ENCODE measurements around the gene GARIN6. TPM values are rescaled to one million over a fixed set of nuclear protein-coding genes. Genes with fewer than 3 reads are reported as not detected.

GARIN6 gene
- total RNA-seq, 4 donors from 2014 or later, result not detected

DNA sequence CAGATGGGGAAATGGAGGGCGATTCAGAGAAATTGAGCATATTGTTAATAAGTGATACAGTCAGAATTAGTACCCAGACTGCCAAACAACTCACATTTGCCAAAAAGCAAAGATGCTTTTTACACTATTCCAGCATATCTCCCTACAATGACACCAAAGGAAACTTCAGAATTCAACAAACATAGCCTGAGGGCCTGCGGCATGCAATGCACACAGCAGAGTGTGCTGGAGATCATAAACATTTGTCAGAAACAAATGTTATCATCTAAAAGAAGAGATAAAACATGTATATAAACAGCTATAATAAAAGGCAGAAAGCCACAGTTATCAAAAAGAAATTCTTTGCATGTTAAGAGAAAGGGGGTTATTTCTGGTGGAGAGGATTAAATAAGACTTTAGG lies 20.1 kb upstream of the GARIN6 start:
- H3K4me1 ChIP-seq, result no peaks in the 10 kb centered on the region
- no peak overlapping the region for H3K4me3 ChIP-seq
- peaks cover 0 to 15% (median 0%) of the 10 kb centered on the region in 3 donors for H3K9me3 ChIP-seq
- no peaks in the 10 kb centered on the region for H3K36me3 ChIP-seq
- H3K27me3 ChIP-seq, result no peaks in the 10 kb centered on the region
- no peak overlapping the region for H3K27ac ChIP-seq
- no peak for ATAC-seq
- WGBS, 2 donors (ENCODE audit: low coverage in 1 of 2), result 59 to 88% methylated on average over 2 of the region's 2 CpGs
- TF ChIP-seq POLR2A (IDR thresholded peaks at IDR 0.05) (no peak), EP300 (IDR thresholded peaks at IDR 0.05) (no peak), POLR2AphosphoS5 (IDR thresholded peaks at IDR 0.05) (no peak)
- TF ChIP-seq, protein P1, sequence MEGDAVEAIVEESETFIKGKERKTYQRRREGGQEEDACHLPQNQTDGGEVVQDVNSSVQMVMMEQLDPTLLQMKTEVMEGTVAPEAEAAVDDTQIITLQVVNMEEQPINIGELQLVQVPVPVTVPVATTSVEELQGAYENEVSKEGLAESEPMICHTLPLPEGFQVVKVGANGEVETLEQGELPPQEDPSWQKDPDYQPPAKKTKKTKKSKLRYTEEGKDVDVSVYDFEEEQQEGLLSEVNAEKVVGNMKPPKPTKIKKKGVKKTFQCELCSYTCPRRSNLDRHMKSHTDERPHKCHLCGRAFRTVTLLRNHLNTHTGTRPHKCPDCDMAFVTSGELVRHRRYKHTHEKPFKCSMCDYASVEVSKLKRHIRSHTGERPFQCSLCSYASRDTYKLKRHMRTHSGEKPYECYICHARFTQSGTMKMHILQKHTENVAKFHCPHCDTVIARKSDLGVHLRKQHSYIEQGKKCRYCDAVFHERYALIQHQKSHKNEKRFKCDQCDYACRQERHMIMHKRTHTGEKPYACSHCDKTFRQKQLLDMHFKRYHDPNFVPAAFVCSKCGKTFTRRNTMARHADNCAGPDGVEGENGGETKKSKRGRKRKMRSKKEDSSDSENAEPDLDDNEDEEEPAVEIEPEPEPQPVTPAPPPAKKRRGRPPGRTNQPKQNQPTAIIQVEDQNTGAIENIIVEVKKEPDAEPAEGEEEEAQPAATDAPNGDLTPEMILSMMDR (IDR thresholded peaks at IDR 0.05), result no peak

- TF ChIP-seq POLR2AphosphoS5 (IDR thresholded peaks at IDR 0.05) (no peak), EP300 (IDR thresholded peaks at IDR 0.05) (no peak), POLR2A (IDR thresholded peaks at IDR 0.05) (no peak)
- TF ChIP-seq, protein P1 (IDR thresholded peaks at IDR 0.05), result no peak
- no peaks in the 10 kb centered on the region for H3K9me3 ChIP-seq
These were observed 2.9 kb upstream of the GARIN6 start for GRCh38 chr12:99644629-99645028.

GRCh38 chr12:99648183-99648582 lies 630 bp downstream of the GARIN6 start:
- no peaks in the 10 kb centered on the region for H3K4me1 ChIP-seq
- H3K27me3 ChIP-seq, result no peaks in the 10 kb centered on the region
- H3K9me3 ChIP-seq, result no peaks in the 10 kb centered on the region
- peak; percentile 19 for ATAC-seq
- H3K36me3 ChIP-seq, result peaks cover 0 to 15% of the 10 kb centered on the region in 2 donors
- TF ChIP-seq, protein P1 (IDR thresholded peaks at IDR 0.05), result no peak
- TF ChIP-seq POLR2AphosphoS5 (IDR thresholded peaks at IDR 0.05), result no peak
- 87 to 93% methylated on average over 11 to 13 of the region's 14 CpGs for WGBS, 2 donors (ENCODE audit: low coverage in 1 of 2)
- H3K4me3 ChIP-seq, result no peak overlapping the region
- no peak overlapping the region for H3K27ac ChIP-seq

More at GRCh38 chr12:99644629-99645028, 2.9 kb upstream of the GARIN6 start:
- H3K36me3 ChIP-seq, result peaks cover 0 to 15% of the 10 kb centered on the region in 2 donors
- H3K27ac ChIP-seq, result no peak overlapping the region
- H3K27me3 ChIP-seq, result no peaks in the 10 kb centered on the region
- WGBS, 2 donors (ENCODE audit: low coverage in 1 of 2), result 85 to 87% methylated on average over 2 of the region's 2 CpGs
- no peak for ATAC-seq
- no peak overlapping the region for H3K4me3 ChIP-seq
- H3K4me1 ChIP-seq, result no peaks in the 10 kb centered on the region

DNA sequence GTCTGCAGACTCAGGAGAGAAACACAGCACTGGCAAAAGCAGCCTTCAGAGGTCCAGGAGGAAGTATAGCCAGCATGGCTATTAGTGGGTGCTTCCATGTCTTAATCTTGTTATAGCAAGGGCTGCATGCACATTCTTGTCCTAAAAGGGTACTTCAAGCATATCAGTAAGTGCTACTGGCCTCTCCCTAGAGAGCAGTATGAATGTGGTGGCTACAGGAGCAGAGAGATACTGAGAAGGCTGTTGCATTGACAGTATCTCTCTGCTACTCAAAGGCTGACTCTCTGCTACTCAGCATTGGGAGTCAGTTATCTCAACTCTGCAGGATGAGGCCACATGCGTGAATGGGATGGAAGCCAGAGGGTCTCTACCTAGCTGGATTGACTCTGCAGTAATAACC lies 2.0 kb downstream of the GARIN6 start:
- 80 to 83% methylated on average over 1 of the region's 1 CpG for WGBS, 2 donors (ENCODE audit: low coverage in 1 of 2)
- Histone ChIP-seq H3K36me3 (peaks cover 0 to 15% of the 10 kb centered on the region in 2 donors), H3K9me3 (no peaks in the 10 kb centered on the region), H3K4me1 (no peaks in the 10 kb centered on the region), H3K27me3 (no peaks in the 10 kb centered on the region), H3K4me3 (no peak overlapping the region), H3K27ac (no peak overlapping the region)
- no peak for ATAC-seq
- TF ChIP-seq EP300 (IDR thresholded peaks at IDR 0.05) (no peak), POLR2AphosphoS5 (IDR thresholded peaks at IDR 0.05) (no peak), POLR2A (IDR thresholded peaks at IDR 0.05) (no peak)
- TF ChIP-seq, protein P1 (IDR thresholded peaks at IDR 0.05), result no peak

- no peak for ATAC-seq
- Histone ChIP-seq H3K4me1 (no peaks in the 10 kb centered on the region), H3K36me3 (no peaks in the 10 kb centered on the region), H3K9me3 (no peaks in the 10 kb centered on the region), H3K4me3 (no peak overlapping the region), H3K27ac (no peak overlapping the region), H3K27me3 (no peaks in the 10 kb centered on the region)
- TF ChIP-seq POLR2AphosphoS5 (IDR thresholded peaks at IDR 0.05), result no peak
- TF ChIP-seq, protein P1 (IDR thresholded peaks at IDR 0.05), result peak in 2 of 4 experiments; percentile 5 to 30
- 89 to 100% methylated on average over 1 of the region's 1 CpG for WGBS, 2 donors (ENCODE audit: low coverage in 1 of 2)
These were observed 11.3 kb downstream of the GARIN6 start for GRCh38 chr12:99658671-99659349.
